ENCODE measurements around the gene IFIT1B. TPM values are rescaled to one million over a fixed set of nuclear protein-coding genes. Genes with fewer than 3 reads are reported as not detected.

Gene IFIT1B
- total RNA-seq, 3 donors from 2014 or later, result not detected

DNA sequence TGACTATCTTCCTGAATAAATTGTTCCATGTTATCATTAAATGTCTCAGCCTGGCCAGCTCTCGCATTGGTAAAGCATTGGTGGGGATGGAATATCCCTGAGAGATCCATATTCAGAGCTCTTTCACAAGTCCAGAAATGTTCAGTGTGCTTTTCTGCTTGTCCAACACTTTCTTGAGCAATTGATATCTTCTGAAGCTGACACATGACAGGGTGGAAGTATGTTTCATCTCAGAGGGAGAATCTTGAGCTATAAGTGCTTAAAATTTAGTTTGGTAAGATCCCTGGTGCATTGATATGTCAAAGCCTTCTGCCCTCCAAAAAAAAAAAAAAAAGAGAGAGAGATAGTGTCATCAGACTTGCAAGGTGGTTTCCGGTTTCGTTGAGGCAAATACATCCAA lies 42.6 kb upstream of the IFIT1B start:
- no peaks in the 10 kb centered on the region for H3K36me3 ChIP-seq (ENCODE audit: low read depth)
- intact Hi-C loops (cut with DNase I, micrococcal nuclease), result no loop called here
- no peaks in the 10 kb centered on the region for H3K9me3 ChIP-seq
- peaks cover 17% of the 10 kb centered on the region for H3K4me1 ChIP-seq (ENCODE audit: low read depth)
- DNase-seq (no peak), ATAC-seq (no peak)
- no peak for TF ChIP-seq CTCF (IDR thresholded peaks at IDR 0.05)
- no peak overlapping the region for H3K4me3 ChIP-seq

DNA sequence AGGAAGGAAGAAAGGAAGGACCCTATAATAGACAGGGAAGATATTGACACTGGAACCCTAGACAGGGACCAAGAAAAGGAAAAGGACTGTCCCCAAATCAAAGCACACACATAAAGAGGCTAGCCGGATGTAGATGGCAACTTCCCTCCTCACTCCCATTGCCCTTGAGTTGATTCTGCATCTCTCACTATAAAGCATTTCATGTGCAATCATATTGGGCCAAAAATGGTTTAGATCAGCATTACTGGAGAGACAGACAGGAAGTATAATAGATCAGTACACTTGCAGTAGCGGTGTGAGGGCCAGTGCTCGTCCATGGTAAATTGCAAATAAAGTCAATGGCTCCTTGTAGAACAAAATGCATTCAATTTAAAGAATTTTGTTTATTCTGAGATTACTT lies 41.6 kb upstream of the IFIT1B start:
- Histone ChIP-seq H3K4me1 (ENCODE audit: low read depth) (peaks cover 17% of the 10 kb centered on the region), H3K4me3 (no peak overlapping the region), H3K9me3 (no peaks in the 10 kb centered on the region), H3K36me3 (ENCODE audit: low read depth) (no peaks in the 10 kb centered on the region)
- no peak for DNase-seq
- no peak for TF ChIP-seq CTCF (IDR thresholded peaks at IDR 0.05)
- intact Hi-C loops (cut with DNase I, micrococcal nuclease), result no loop called here
- no peak for ATAC-seq

DNA sequence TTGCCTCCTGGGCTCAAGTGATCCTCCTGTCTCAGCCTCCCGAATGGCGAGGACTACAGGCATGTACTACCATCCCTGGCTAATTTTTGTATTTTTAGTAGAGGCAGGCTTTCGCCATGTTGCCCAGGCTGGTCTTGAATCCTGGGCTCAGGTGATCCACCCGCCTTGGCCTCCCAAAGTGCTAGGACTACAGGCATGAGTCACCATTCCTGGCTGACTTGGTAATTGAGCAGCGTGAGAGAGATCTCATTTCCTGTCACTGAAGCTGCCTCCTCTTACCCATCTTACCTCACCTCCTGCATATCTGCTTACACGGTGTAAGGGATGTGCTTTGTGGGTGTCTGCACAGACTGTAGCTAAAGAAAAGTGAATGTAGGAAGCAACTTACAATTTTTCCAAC lies 40.4 kb upstream of the IFIT1B start:
- DNase-seq (no peak), ATAC-seq (peak; percentile 32)
- Histone ChIP-seq H3K4me3 (no peak overlapping the region), H3K4me1 (ENCODE audit: low read depth) (peaks cover 17% of the 10 kb centered on the region), H3K36me3 (ENCODE audit: low read depth) (no peaks in the 10 kb centered on the region), H3K9me3 (no peaks in the 10 kb centered on the region)
- TF ChIP-seq CTCF (IDR thresholded peaks at IDR 0.05), result no peak
- intact Hi-C loops (cut with DNase I, micrococcal nuclease), result no loop called here

DNA sequence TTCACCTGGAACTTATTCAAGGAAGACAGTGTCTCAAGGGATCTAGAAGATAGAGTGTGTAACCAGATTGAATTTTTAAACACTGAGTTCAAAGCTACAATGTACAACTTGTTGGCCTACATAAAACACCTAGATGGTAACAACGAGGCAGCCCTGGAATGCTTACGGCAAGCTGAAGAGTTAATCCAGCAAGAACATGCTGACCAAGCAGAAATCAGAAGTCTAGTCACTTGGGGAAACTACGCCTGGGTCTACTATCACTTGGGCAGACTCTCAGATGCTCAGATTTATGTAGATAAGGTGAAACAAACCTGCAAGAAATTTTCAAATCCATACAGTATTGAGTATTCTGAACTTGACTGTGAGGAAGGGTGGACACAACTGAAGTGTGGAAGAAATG lies 39.1 kb upstream of the IFIT1B start:
- Histone ChIP-seq H3K9me3 (no peaks in the 10 kb centered on the region), H3K36me3 (ENCODE audit: low read depth) (no peaks in the 10 kb centered on the region), H3K4me3 (no peak overlapping the region), H3K4me1 (ENCODE audit: low read depth) (peaks cover 5% of the 10 kb centered on the region)
- no peak for ATAC-seq
- no peak for DNase-seq
- intact Hi-C loops (cut with DNase I, micrococcal nuclease), result no loop called here
- TF ChIP-seq CTCF (IDR thresholded peaks at IDR 0.05), result no peak

DNA sequence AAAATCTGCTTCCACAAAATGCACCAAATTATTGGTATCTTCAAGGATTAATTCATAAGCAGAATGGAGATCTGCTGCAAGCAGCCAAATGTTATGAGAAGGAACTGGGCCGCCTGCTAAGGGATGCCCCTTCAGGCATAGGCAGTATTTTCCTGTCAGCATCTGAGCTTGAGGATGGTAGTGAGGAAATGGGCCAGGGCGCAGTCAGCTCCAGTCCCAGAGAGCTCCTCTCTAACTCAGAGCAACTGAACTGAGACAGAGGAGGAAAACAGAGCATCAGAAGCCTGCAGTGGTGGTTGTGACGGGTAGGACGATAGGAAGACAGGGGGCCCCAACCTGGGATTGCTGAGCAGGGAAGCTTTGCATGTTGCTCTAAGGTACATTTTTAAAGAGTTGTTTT lies 38.0 kb upstream of the IFIT1B start:
- Histone ChIP-seq H3K4me3 (no peak overlapping the region), H3K36me3 (ENCODE audit: low read depth) (no peaks in the 10 kb centered on the region), H3K9me3 (no peaks in the 10 kb centered on the region), H3K4me1 (ENCODE audit: low read depth) (no peaks in the 10 kb centered on the region)
- no peak for ATAC-seq
- intact Hi-C loops (cut with DNase I, micrococcal nuclease), result no loop called here
- no peak for TF ChIP-seq CTCF (IDR thresholded peaks at IDR 0.05)
- DNase-seq, result no peak

DNA sequence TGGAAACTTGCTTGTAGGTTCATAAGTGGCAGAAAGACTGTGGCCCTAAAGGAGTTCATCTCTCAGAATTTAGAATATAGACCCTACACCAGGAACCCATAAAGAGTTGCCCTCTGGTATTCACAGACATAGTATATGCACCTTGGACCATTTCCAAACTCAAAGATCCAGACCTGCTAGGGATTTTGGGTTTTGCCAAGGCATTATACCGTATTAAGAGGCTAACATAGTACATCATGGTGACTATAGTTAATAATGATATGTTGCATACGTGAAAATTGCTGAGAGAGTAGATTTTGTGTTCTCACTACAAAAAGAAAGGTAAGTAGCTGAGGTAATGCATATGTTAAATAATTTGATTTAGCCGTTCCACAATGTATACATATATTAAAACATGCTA lies 36.2 kb upstream of the IFIT1B start:
- DNase-seq (no peak), ATAC-seq (no peak)
- H3K4me1 ChIP-seq (ENCODE audit: low read depth), result peaks cover 7% of the 10 kb centered on the region
- H3K4me3 ChIP-seq, result no peak overlapping the region
- no peaks in the 10 kb centered on the region for H3K36me3 ChIP-seq (ENCODE audit: low read depth)
- no peak for TF ChIP-seq CTCF (IDR thresholded peaks at IDR 0.05)
- H3K9me3 ChIP-seq, result no peaks in the 10 kb centered on the region
- intact Hi-C loops (cut with DNase I, micrococcal nuclease), result no loop called here

Data from mucosa of descending colon (tissue), 3 donors.